IMR-90 (cell line): ENCODE results near the gene MAGEC3. TPM values are rescaled to one million over a fixed set of nuclear protein-coding genes. Genes with fewer than 3 reads are reported as not detected.

Source experiments
- ATAC-seq: fragments of 200-7000 bp; cut with Tn5 transposase; 2 replicates; pipeline ENCODE4 v1.9.1; 2020; ENCODE audit warnings: low read depth, mild to moderate bottlenecking, moderate library complexity
- BruUV-seq: library from RNA; stranded (reverse); fragments of 400-500 nt; replicated peaks from 2 replicates; lab custom pipeline; 2021; lab: Mats Ljungman, UMichigan
- CTCF ChIA-PET: fragments of 300-600 bp; formaldehyde crosslinking; extraction: SDS; loops from one replicate; lab custom pipeline; 2021; ENCODE audit warnings: antibody characterized with exemption; lab: Yijun Ruan, JAX
- POLR2A ChIA-PET: fragments of 300-600 bp; sonication (Branson Sonifier 250); formaldehyde crosslinking; loops from one replicate; lab custom pipeline; 2022; ENCODE audit warnings: antibody characterized with exemption; ENCODE audit not compliant: unreplicated experiment; lab: Charles Lee
- DNase-seq: peaks from one replicate; pipeline ENCODE4 v3.0.0; 2013
- H2AFZ ChIP-seq: replicated peaks from 2 replicates; pipeline ENCODE3; 2013; ENCODE audit warnings: low read length, mild to moderate bottlenecking; ENCODE audit not compliant: poor library complexity
- H2AK5ac ChIP-seq: 2 replicates; pipeline ENCODE4 v1.6.1; 2013; ENCODE audit warnings: low read depth, low read length, inconsistent platforms
- H2AK9ac ChIP-seq: replicated peaks from 2 replicates; pipeline ENCODE3; 2013; ENCODE audit warnings: mild to moderate bottlenecking, low read depth, low read length, moderate library complexity; ENCODE audit not compliant: poor library complexity
- H2BK120ac ChIP-seq: 2 replicates; pipeline ENCODE4 v1.6.1; 2013; ENCODE audit warnings: low read depth, low read length, inconsistent platforms
- H2BK15ac ChIP-seq: 3 replicates; pipeline ENCODE4 v1.6.1; 2013; ENCODE audit warnings: low read depth, low read length, inconsistent platforms
- H2BK20ac ChIP-seq: 2 replicates; pipeline ENCODE4 v1.6.1; 2013; ENCODE audit warnings: low read depth, mild to moderate bottlenecking, inconsistent platforms, low read length, moderate library complexity
- H2BK5ac ChIP-seq: 2 replicates; pipeline ENCODE4 v1.6.1; 2013; ENCODE audit warnings: mild to moderate bottlenecking, low read depth, low read length, inconsistent platforms; ENCODE audit not compliant: poor library complexity, severe bottlenecking
- H3K14ac ChIP-seq: replicated peaks from 2 replicates; pipeline ENCODE4 v1.6.1; 2013; ENCODE audit warnings: low read depth, low read length, inconsistent platforms
- H3K18ac ChIP-seq: 2 replicates; pipeline ENCODE4 v1.6.1; 2013; ENCODE audit warnings: low read depth, low read length, control low read depth
- H3K23ac ChIP-seq: 2 replicates; pipeline ENCODE4 v1.6.1; 2013; ENCODE audit warnings: low read depth, low read length, inconsistent platforms
- H3K27ac ChIP-seq: 2 replicates; pipeline ENCODE4 v1.5.1; 2013; ENCODE audit warnings: mild to moderate bottlenecking, control low read depth, low read length; ENCODE audit not compliant: insufficient read depth
- H3K27me3 ChIP-seq: 2 replicates; pipeline ENCODE4 v1.6.1; 2013; ENCODE audit warnings: low read length; ENCODE audit not compliant: control insufficient read depth, insufficient read depth
- H3K36me3 ChIP-seq: 2 replicates; pipeline ENCODE4 v1.6.1; 2013; ENCODE audit warnings: low read length, mixed read lengths; ENCODE audit not compliant: control insufficient read depth, insufficient read depth
- H3K4ac ChIP-seq: 2 replicates; pipeline ENCODE4 v1.6.1; 2013; ENCODE audit warnings: low read depth, low read length, inconsistent platforms
- H3K4me1 ChIP-seq: 2 replicates; pipeline ENCODE4 v1.6.1; 2013; ENCODE audit warnings: low read length, mixed read lengths; ENCODE audit not compliant: control insufficient read depth, insufficient read depth
- H3K4me2 ChIP-seq: 2 replicates; pipeline ENCODE4 v1.6.1; 2013; ENCODE audit warnings: low read depth, mild to moderate bottlenecking, control low read depth, low read length, moderate library complexity
- H3K4me3 ChIP-seq: 2 replicates; pipeline ENCODE4 v1.5.1; 2013; ENCODE audit warnings: low read depth, mild to moderate bottlenecking, control low read depth, low read length, moderate library complexity; ENCODE audit not compliant: insufficient read depth
- H3K56ac ChIP-seq: 2 replicates; pipeline ENCODE4 v1.6.1; 2013; ENCODE audit warnings: low read length, inconsistent platforms; ENCODE audit not compliant: insufficient read depth; ENCODE audit errors: extremely low read depth
- H3K79me1 ChIP-seq, 2 experiments: 2 replicates each; pipeline ENCODE4 v1.6.1; 2013; ENCODE audit warnings: low read length in 2 of 2, inconsistent platforms in 1 of 2, low read depth in 1 of 2
- H3K9ac ChIP-seq: 2 replicates; pipeline ENCODE4 v1.6.1; 2013; ENCODE audit warnings: low read depth, low read length, control low read depth
- H3K9me1 ChIP-seq: 2 replicates; pipeline ENCODE4 v1.6.1; 2013; ENCODE audit warnings: low read length, inconsistent platforms; ENCODE audit not compliant: insufficient read depth
- H3K9me3 ChIP-seq: 2 replicates; pipeline ENCODE4 v1.6.1; 2013; ENCODE audit warnings: low read length; ENCODE audit not compliant: control insufficient read depth, insufficient read depth
- H4K20me1 ChIP-seq: 2 replicates; pipeline ENCODE4 v1.6.1; 2013; ENCODE audit warnings: low read length, inconsistent platforms; ENCODE audit not compliant: insufficient read depth
- H4K5ac ChIP-seq: 2 replicates; pipeline ENCODE4 v1.6.1; 2013; ENCODE audit warnings: mild to moderate bottlenecking, low read depth, low read length, control low read depth
- H4K8ac ChIP-seq, 2 experiments: 2 replicates each; pipeline ENCODE4 v1.6.1; 2013; ENCODE audit warnings: low read depth in 2 of 2, low read length in 2 of 2, control low read depth in 1 of 2, inconsistent platforms in 1 of 2
- H4K91ac ChIP-seq: 2 replicates; pipeline ENCODE4 v1.6.1; 2013; ENCODE audit warnings: low read depth, low read length, inconsistent platforms; ENCODE audit not compliant: insufficient read depth
- BHLHE40 ChIP-seq: fragments of 150-350 bp; IDR thresholded peaks from 2 replicates; pipeline ENCODE4 v1.6.1; 2016; ENCODE audit warnings: mild to moderate bottlenecking, low read depth, low read length
- CHD1 ChIP-seq: IDR thresholded peaks from 2 replicates; pipeline ENCODE4 v1.6.1; 2012; ENCODE audit warnings: low read depth, low read length, improper control_type of control experiment
- FOS ChIP-seq: fragments of 150-350 bp; IDR thresholded peaks from 2 replicates; pipeline ENCODE4 v1.6.1; 2016; ENCODE audit warnings: low read depth, low read length
- MAFK ChIP-seq: IDR thresholded peaks from 2 replicates; pipeline ENCODE4 v1.6.1; 2012; ENCODE audit warnings: low read depth, low read length, improper control_type of control experiment
- MAZ ChIP-seq: IDR thresholded peaks from 2 replicates; pipeline ENCODE4 v1.6.1; 2012; ENCODE audit warnings: low read depth, mild to moderate bottlenecking, low read length, improper control_type of control experiment, moderate library complexity, borderline replicate concordance
- MXI1 ChIP-seq: IDR thresholded peaks from 2 replicates; pipeline ENCODE4 v1.6.1; 2012; ENCODE audit warnings: low read depth, mild to moderate bottlenecking, low read length, moderate library complexity, borderline replicate concordance
- NFE2L2 ChIP-seq: fragments of 150-350 bp; IDR thresholded peaks from 2 replicates; pipeline ENCODE4 v1.6.1; 2016; ENCODE audit warnings: low read depth, mild to moderate bottlenecking, low read length
- POLR2A ChIP-seq: IDR thresholded peaks from 2 replicates; pipeline ENCODE4 v1.6.1; 2012; ENCODE audit warnings: mild to moderate bottlenecking, low read depth, low read length
- RAD21 ChIP-seq: IDR thresholded peaks from 2 replicates; pipeline ENCODE4 v1.6.1; 2012; ENCODE audit warnings: low read length, improper control_type of control experiment
- RFX5 ChIP-seq: IDR thresholded peaks from 2 replicates; pipeline ENCODE4 v1.8.0; 2012; ENCODE audit warnings: low read depth, mild to moderate bottlenecking, low read length, moderate library complexity
- WGBS, 2 experiments: methylation state at CpG; one replicate each; pipeline versions ENCODE4 v1.1.5 to v1.1.7; 2013; ENCODE audit warnings: missing lambda C conversion rate in 2 of 2; ENCODE audit not compliant: insufficient read length in 1 of 2; ENCODE audit errors: extremely low coverage in 2 of 2; 5-methylcytosine and 5-hydroxymethylcytosine counted together
- dilution Hi-C: fragments of 300-500 bp; cut with HindIII; formaldehyde crosslinking; loops from one replicate; pipeline ENCODE4 v1.14.3; 2018; ENCODE audit warnings: low sequenced_read_pairs; ENCODE audit not compliant: unreplicated experiment
- in situ Hi-C: fragments of 300-500 bp; cut with MboI; formaldehyde crosslinking; loops from 3 replicates; pipeline ENCODE4 v1.14.3; 2019; ENCODE audit warnings: low sequenced_read_pairs, inconsistent platforms, mixed read lengths
- intact Hi-C: fragments of 100-400 bp; cut with micrococcal nuclease; formaldehyde crosslinking; loops from 2 replicates; pipeline ENCODE4 v1.10.0; 2022
- polyA plus RNA-seq, 3 experiments: library from polyadenylated mRNA; depleted of rRNA; stranded (reverse); fragments of >200 nt; gene quantifications; 2 replicates each; pipeline ENCODE4 v1.2.3, GENCODE V29; 2012; ENCODE audit warnings: low replicate concordance in 1 of 3
- total RNA-seq: library from RNA; depleted of rRNA; stranded (reverse); fragments of >200 nt; gene quantifications from 2 replicates; pipeline ENCODE4 v1.2.3, GENCODE V29; 2012

MAGEC3 gene
- total and polyA plus RNA-seq, 2 of the 4 experiments (the other 2 are of a cell fraction) = not detected

GRCh38 chrX:141857479-141857878 lies 19.4 kb downstream of the MAGEC3 start:
- no CpG with 5 or more reads among the region's 3 CpGs for WGBS, 2 experiments

More at GRCh38 chrX:141857479-141857878, 19.4 kb downstream of the MAGEC3 start:
- Histone ChIP-seq H3K9me1 (no peaks in the 10 kb centered on the region), H2BK120ac (no peak overlapping the region), H3K4me3 (no peak overlapping the region), H3K36me3 (no peaks in the 10 kb centered on the region), H2BK5ac (no peak overlapping the region), H3K27ac (no peak overlapping the region), H3K4ac (no peak overlapping the region), H2AFZ (no peak overlapping the region), H3K56ac (no peak overlapping the region), H3K9me3 (no peaks in the 10 kb centered on the region), H4K8ac (no peak overlapping the region), H4K91ac (no peak overlapping the region), H4K20me1 (no peaks in the 10 kb centered on the region), H2BK15ac (no peak overlapping the region), H3K14ac (no peak overlapping the region), H2BK20ac (no peak overlapping the region), H4K5ac (no peak overlapping the region), H3K18ac (no peak overlapping the region), H3K79me1 (no peaks in the 10 kb centered on the region), H3K4me1 (no peaks in the 10 kb centered on the region), H3K27me3 (no peaks in the 10 kb centered on the region), H3K4me2 (no peak overlapping the region), H2AK5ac (no peak overlapping the region), H3K23ac (no peak overlapping the region), H2AK9ac (no peak overlapping the region), H3K9ac (no peak overlapping the region)
- TF ChIP-seq POLR2A = no peak
- TF ChIP-seq RFX5 = no peak
- no peak for TF ChIP-seq RAD21
- TF ChIP-seq NFE2L2 = no peak
- no peak for TF ChIP-seq FOS
- TF ChIP-seq MAZ = no peak
- TF ChIP-seq MXI1 = no peak
- no peak for TF ChIP-seq CHD1
- no peak for TF ChIP-seq MAFK
- TF ChIP-seq BHLHE40 = no peak
- ChIA-PET CTCF (interaction anchor here (0.6 kb wide), 2 partner anchors 12 to 548 kb away, joined by 4 read pairs; no protein-coding TSS in a partner anchor), POLR2A (no interaction called here)
- dilution Hi-C loops = no loop called here
- in situ Hi-C loops = no loop called here
- intact Hi-C loops = no loop called here
- DNase-seq (no peak), ATAC-seq (no peak)
- BruUV-seq = no TSS peak
